Measurements from ENCODE around the gene IFITM5. TPM values are rescaled to one million over a fixed set of nuclear protein-coding genes. Genes with fewer than 3 reads are reported as not detected.

The IFITM5 gene
- total RNA-seq, 4 donors from 2014 or later, result not detected

- WGBS, 2 donors, result 81 to 86% methylated on average over 17 to 29 of the region's 29 CpGs
- DNase-seq, result no peak
- no peak overlapping the region for H3K4me3 ChIP-seq (replicated peaks in 1 of 3)
- peaks cover 14% of the 10 kb centered on the region for H3K27me3 ChIP-seq
- no peak overlapping the region for H3K27ac ChIP-seq
- no peaks in the 10 kb centered on the region for H3K36me3 ChIP-seq
- no peaks in the 10 kb centered on the region for H3K9me3 ChIP-seq
- no peak for TF ChIP-seq POLR2A (IDR thresholded peaks at IDR 0.05)
- TF ChIP-seq, protein P1, sequence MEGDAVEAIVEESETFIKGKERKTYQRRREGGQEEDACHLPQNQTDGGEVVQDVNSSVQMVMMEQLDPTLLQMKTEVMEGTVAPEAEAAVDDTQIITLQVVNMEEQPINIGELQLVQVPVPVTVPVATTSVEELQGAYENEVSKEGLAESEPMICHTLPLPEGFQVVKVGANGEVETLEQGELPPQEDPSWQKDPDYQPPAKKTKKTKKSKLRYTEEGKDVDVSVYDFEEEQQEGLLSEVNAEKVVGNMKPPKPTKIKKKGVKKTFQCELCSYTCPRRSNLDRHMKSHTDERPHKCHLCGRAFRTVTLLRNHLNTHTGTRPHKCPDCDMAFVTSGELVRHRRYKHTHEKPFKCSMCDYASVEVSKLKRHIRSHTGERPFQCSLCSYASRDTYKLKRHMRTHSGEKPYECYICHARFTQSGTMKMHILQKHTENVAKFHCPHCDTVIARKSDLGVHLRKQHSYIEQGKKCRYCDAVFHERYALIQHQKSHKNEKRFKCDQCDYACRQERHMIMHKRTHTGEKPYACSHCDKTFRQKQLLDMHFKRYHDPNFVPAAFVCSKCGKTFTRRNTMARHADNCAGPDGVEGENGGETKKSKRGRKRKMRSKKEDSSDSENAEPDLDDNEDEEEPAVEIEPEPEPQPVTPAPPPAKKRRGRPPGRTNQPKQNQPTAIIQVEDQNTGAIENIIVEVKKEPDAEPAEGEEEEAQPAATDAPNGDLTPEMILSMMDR (IDR thresholded peaks at IDR 0.05), result no peak
- intact Hi-C loops (cut with DNase I), result loop anchor here (10.0 kb wide), 1 partner anchor 80 kb away; the partner anchor contains the start of genes BET1L and RIC8A
- H3K4me1 ChIP-seq, result peaks cover 18 to 32% of the 10 kb centered on the region in 2 donors
Measured at GRCh38 chr11:285021-285893, 14.1 kb downstream of the IFITM5 start.

- WGBS, 2 donors, result 75 to 82% methylated on average over 5 to 12 of the region's 24 CpGs
- H3K9me3 ChIP-seq, result no peaks in the 10 kb centered on the region
- intact Hi-C loops (cut with DNase I), result loop anchor here (10.0 kb wide), 1 partner anchor 80 kb away; the partner anchor contains the start of genes BET1L and RIC8A
- peaks cover 14 to 33% of the 10 kb centered on the region in 2 donors for H3K4me1 ChIP-seq
- H3K36me3 ChIP-seq, result no peaks in the 10 kb centered on the region
- H3K27me3 ChIP-seq, result peaks cover 23% of the 10 kb centered on the region
- no peak for TF ChIP-seq POLR2A (IDR thresholded peaks at IDR 0.05)
- TF ChIP-seq, protein P1 (IDR thresholded peaks at IDR 0.05), result no peak
- no peak overlapping the region for H3K4me3 ChIP-seq (replicated peaks in 1 of 3)
- no peak for DNase-seq
- no peak overlapping the region for H3K27ac ChIP-seq
Measured at GRCh38 chr11:284105-285020, 15.0 kb downstream of the IFITM5 start.

DNA sequence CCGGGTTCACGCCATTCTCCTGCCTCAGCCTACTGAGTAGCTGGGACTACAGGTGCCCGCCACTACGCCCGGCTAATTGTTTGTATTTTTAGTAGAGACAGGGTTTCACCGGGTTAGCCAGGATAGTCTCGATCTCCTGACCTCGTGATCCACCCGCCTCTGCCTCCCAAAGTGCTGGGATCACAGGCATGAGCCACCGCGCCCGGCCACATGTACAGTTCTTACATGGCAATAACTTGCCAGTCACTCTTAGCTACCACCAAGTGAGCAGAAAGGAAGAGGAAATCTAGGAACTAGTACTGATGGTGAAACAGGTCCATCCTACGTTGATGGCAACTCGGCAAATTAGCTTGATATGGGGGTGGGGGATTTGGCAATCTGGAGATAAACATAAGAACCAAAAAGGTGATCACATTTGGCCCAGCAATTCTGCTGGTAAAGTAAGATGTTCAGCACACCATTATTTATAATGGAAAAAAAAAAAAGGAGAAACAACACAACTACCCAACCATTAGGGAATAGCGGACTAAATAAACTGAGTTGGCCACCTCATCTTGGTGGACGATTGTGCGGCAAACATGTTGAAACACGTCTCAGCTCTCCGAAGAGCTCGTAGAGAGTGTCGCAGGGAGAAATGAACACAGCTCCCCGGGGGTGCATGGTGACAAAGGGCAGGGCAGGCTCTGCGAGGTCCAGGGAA is 15.8 kb downstream of the IFITM5 start:
- Histone ChIP-seq H3K4me1 (peaks cover 12 to 38% of the 10 kb centered on the region in 2 donors), H3K27ac (no peak overlapping the region), H3K27me3 (peaks cover 28% of the 10 kb centered on the region), H3K4me3 (replicated peaks in 1 of 3) (no peak overlapping the region), H3K36me3 (no peaks in the 10 kb centered on the region), H3K9me3 (no peaks in the 10 kb centered on the region)
- TF ChIP-seq, protein P1 (IDR thresholded peaks at IDR 0.05), result no peak
- no peak for TF ChIP-seq POLR2A (IDR thresholded peaks at IDR 0.05)
- intact Hi-C loops (cut with DNase I), result loop anchor here (10.0 kb wide), 1 partner anchor 79 kb away; the partner anchor contains the start of genes BET1L and RIC8A
- no peak for DNase-seq
- WGBS, 2 donors, result 85 to 89% methylated on average over 23 of the region's 23 CpGs

DNA sequence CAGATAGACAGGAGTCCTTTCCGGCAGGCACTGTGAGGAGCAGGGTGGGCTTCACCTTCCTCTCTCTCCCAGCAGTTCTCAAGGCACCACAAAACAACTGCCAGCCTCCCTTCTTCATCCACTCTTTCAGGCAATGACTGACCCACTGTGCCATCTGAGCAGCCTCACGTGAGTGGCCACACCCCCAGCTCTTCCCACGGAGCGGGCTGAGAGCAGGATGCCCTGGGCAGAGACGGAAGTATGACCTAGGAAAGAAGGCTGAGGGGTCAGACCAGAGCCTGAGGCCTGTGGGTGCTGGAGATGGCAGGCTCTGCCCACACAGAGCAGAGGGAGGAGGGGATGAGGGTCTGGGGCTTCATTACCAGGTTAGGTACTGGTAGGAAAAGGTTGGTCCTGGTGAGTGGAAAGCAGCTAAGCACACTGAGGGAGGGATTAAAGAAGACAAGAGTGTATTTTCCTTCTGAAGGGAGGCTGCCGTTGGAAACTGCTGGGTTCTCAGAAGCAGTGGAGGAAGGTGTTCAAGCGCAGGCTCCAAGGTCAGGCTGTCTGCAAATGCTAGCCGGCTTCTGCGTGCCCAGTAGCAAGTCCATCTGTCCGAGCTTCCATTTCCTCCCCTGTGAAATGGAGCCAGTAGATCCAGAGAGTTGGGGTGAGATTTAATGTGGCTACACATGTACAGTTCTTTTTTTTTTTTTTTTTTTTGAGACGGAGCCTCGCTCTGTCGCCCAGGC is 16.5 kb downstream of the IFITM5 start:
- H3K27ac ChIP-seq, result no peak overlapping the region
- H3K4me1 ChIP-seq, result peaks cover 6 to 32% of the 10 kb centered on the region in 2 donors
- H3K36me3 ChIP-seq, result no peaks in the 10 kb centered on the region
- TF ChIP-seq POLR2A (IDR thresholded peaks at IDR 0.05), result no peak
- TF ChIP-seq, protein P1 (IDR thresholded peaks at IDR 0.05), result no peak
- no peak overlapping the region for H3K4me3 ChIP-seq (replicated peaks in 1 of 3)
- intact Hi-C loops (cut with DNase I), result loop anchor here (10.0 kb wide), 1 partner anchor 78 kb away; the partner anchor contains the start of genes BET1L and RIC8A
- no peaks in the 10 kb centered on the region for H3K9me3 ChIP-seq
- no peak for DNase-seq
- peaks cover 28% of the 10 kb centered on the region for H3K27me3 ChIP-seq
- 62 to 63% methylated on average over 13 of the region's 13 CpGs for WGBS, 2 donors

All from thyroid gland (tissue), 4 donors.